ENCODE data around the gene ZNF132. TPM values are rescaled to one million over a fixed set of nuclear protein-coding genes. Genes with fewer than 3 reads are reported as not detected.
"Not testable (repeated sequence)": the region's sequence is repeated elsewhere in the genome, so short reads cannot be mapped to it uniquely, and the experiment has no call there.

The ZNF132 gene
- total RNA-seq, 4 donors from 2014 or later: 2.2 to 4.5 (median 2.8) TPM

DNA sequence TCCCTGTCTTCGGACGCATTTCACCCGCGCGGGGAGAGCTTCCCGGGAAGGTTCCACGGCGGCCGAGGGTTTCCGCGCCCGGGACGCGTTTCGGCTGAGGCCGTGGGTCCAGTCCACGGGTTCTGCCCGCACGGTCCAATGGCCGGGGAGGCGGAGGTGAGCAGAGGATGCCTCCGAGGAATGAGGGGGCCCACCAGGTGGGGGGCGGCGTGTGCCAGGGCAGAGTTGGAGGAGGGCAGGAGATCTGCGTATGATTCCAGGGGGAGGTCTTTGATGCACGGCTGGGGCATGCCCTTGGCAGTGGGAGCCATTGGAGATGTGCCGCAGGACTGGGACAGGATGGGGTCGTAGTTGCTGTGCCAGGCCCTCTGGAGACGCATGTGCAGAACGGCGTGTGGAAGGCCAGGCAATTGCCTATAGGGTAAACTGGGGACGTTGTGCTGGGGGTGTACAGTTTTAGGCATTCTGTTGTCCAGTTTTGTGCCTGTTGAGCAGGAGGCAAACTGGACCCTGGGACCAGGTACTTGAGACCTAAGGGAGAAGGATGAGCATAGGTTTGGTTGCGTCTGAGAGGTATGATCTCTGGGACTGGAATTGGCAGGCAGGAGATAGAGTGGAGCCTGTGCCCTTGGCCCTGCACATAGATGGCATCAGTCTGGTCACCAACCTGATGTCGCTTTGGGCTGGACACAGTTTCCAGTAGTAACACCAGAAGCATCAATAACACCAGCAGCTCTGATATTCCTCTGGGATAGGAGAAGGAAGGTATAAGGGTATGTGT is 30.8 kb downstream of the ZNF132 start:
- TF ChIP-seq, protein P1, sequence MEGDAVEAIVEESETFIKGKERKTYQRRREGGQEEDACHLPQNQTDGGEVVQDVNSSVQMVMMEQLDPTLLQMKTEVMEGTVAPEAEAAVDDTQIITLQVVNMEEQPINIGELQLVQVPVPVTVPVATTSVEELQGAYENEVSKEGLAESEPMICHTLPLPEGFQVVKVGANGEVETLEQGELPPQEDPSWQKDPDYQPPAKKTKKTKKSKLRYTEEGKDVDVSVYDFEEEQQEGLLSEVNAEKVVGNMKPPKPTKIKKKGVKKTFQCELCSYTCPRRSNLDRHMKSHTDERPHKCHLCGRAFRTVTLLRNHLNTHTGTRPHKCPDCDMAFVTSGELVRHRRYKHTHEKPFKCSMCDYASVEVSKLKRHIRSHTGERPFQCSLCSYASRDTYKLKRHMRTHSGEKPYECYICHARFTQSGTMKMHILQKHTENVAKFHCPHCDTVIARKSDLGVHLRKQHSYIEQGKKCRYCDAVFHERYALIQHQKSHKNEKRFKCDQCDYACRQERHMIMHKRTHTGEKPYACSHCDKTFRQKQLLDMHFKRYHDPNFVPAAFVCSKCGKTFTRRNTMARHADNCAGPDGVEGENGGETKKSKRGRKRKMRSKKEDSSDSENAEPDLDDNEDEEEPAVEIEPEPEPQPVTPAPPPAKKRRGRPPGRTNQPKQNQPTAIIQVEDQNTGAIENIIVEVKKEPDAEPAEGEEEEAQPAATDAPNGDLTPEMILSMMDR (IDR thresholded peaks at IDR 0.05): no peak
- intact Hi-C loops (cut with DNase I; ENCODE audit: low total_unique reads): no loop called here
- H3K4me3 ChIP-seq (ENCODE audit: low read depth, poor library complexity, severe bottlenecking): peak overlapping the region; percentile 64
- DNase-seq (ENCODE audit: low spot score in 2 of 2): no peak
- 3 to 5% methylated on average over 10 to 30 of the region's 34 CpGs for WGBS, 2 donors

DNA sequence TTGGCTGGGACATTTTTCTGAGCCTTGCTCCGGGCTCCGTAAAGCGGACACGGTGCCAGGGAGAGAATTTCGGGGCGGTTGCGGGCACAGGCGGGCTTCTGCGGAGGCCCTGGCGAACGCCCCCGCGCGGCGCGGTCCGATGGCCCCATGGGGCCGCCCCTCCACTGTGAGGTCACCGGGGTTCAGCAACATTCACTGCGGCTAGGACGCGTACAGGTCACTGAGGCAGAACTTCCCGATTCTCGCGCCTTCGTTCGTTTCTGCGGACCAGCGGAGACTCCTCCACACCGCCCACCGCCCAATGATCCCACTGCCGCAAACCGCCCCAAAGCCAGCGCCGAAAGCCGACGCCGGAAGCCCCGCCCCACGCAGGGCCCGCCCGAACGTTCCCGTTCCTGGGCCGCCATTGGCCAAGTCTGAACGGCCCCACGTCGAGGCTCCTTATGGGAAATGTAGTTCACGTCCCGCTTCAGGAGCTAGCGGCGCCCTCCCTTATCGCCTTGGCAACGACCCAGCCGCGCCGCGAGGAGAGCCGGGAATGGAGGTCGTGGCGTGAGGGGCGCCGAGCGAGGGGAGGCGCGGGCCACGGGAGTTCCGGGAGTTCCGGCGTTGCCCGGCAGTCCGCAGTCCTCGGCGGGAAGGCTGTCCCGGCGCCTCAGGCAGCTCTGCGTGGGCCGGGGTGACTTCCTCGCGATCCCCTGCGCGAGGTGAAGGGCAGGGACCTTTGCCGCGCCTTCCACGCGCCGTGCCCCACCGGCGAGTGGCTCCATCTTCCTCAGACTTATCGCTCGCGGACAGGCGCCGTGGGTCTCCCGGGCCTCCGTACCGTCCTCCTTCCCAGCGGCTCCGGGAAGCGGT is 31.6 kb downstream of the ZNF132 start, which contains the start of gene ZNF584:
Gene ZNF584 (plus strand): TSS at position 498 of the 858 bp plus-strand sequence. CDS start 499 bp downstream, outside the sequence.
- TF ChIP-seq POLR2A (IDR thresholded peaks at IDR 0.05): no peak
- TF ChIP-seq, protein P1 (IDR thresholded peaks at IDR 0.05): no peak
- DNase-seq (ENCODE audit: low spot score in 2 of 2): peak; percentile 93 to 98
- H3K4me3 ChIP-seq (ENCODE audit: low read depth, poor library complexity, severe bottlenecking): peak within 1 kb of the TSS; percentile 64
- WGBS, 2 donors: 1% methylated on average over 56 to 71 of the region's 100 CpGs
- intact Hi-C loops (cut with DNase I; ENCODE audit: low total_unique reads): no loop called here

DNA sequence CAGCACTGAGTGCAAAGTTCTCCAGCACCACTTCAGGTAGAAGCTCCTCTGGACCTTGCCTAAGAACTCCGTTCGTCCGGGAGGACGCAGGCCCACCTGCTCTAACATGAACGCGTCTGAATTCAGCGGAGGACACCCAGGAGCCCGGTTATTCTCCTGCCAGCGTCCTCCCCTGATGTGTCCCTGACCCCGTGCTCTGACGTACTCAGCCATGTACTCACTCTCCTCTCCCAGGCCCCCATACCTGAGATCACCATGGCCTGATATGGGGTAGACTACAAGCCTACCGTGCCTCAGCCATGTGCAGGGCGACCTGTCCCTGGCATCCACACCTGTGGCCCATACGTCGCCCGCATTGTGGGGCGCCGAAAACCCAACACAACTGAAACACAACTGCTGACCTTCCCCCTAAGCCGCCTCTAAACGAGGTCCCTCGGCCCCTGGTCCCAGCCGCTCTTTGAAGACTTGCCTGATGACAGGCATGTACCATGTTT is 32.2 kb downstream of the ZNF132 start:
- H3K4me3 ChIP-seq (ENCODE audit: low read depth, poor library complexity, severe bottlenecking): peak overlapping the region; percentile 64
- TF ChIP-seq, protein P1 (IDR thresholded peaks at IDR 0.05): no peak
- TF ChIP-seq POLR2A (IDR thresholded peaks at IDR 0.05): no peak
- intact Hi-C loops (cut with DNase I; ENCODE audit: low total_unique reads): no loop called here
- WGBS, 2 donors: 8% methylated on average over 22 of the region's 22 CpGs
- no peak for DNase-seq (ENCODE audit: low spot score in 2 of 2)

DNA sequence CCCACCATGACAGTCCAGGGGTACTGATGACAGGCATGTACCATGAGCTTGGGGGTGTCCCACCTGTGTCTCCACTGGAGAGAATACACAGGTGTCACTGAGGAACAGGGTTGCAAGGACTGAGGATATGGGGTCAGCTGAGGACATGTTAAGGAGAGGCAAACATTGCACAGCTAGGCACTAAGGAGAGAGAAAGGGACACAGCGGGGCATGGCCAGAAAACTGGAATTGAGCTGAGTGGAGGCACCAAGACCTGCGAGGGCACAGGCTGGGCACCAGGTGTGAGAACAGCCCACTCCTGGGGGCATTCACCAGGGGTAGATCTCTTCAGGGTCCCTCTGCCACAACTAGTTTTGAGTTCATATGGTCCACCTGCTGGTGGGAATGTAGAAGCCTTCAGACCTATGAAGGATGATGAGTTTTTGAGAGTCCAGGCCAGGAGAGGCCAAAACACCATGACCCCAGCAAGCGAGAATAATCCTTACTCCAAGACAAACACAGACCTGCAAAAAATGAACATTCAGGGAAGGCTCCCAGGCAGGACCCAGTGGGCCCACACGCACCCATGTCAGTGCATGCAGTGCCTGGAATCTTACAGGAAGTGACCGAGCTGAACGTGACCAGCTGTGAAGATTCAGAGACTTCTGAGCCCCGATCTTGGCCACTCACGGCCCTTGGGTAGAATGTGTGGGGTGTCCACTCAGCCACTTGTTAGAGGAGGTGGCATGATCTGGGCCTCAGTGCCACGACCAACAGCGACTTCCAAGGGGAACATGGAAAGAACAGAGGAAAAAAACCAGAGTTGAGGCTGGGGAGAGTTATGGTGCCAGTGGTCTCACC is 32.9 kb downstream of the ZNF132 start:
- no peak for TF ChIP-seq POLR2A (IDR thresholded peaks at IDR 0.05)
- TF ChIP-seq, protein P1 (IDR thresholded peaks at IDR 0.05): no peak
- intact Hi-C loops (cut with DNase I; ENCODE audit: low total_unique reads): no loop called here
- DNase-seq (ENCODE audit: low spot score in 2 of 2): no peak
- H3K4me3 ChIP-seq (ENCODE audit: low read depth, poor library complexity, severe bottlenecking): no peak overlapping the region
- WGBS, 2 donors: 64 to 74% methylated on average over 10 of the region's 10 CpGs

DNA sequence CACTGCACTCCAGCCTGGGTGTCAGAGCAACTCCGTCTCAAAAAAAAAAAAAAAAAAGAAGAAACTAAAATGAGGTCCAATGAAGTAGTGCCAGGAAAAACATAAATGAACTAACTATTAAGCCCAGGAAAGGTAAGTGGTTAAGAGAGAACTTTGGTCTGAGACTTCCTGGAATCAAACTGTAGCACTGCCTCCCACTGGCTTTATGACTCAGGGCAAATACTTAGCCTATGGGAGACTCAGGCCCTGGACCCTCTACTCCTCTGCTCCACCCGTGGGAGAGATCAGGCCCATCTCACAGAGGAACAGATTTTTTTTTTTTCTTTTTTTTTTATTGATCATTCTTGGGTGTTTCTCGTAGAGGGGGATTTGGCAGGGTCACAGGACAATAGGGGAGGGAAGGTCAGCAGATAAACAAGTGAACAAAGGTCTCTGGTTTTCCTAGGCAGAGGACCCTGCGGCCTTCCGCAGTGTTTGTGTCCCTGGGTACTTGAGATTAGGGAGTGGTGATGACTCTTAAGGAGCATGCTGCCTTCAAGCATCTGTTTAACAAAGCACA is 36.0 kb downstream of the ZNF132 start:
- DNase-seq (ENCODE audit: low spot score in 2 of 2): not testable (repeated sequence)

More for the DNA sequence above, 36.0 kb downstream of the ZNF132 start:
- intact Hi-C loops (cut with DNase I; ENCODE audit: low total_unique reads); H3K4me3 ChIP-seq (ENCODE audit: low read depth, poor library complexity, severe bottlenecking): not testable (repeated sequence)
- 60 to 70% methylated on average over 5 of the region's 5 CpGs for WGBS, 2 donors
